ENCODE measurements around the gene ANO4.
"Not testable (repeated sequence)": the region's sequence is repeated elsewhere in the genome, so short reads cannot be mapped to it uniquely, and the experiment has no call there.

The ANO4 gene

DNA sequence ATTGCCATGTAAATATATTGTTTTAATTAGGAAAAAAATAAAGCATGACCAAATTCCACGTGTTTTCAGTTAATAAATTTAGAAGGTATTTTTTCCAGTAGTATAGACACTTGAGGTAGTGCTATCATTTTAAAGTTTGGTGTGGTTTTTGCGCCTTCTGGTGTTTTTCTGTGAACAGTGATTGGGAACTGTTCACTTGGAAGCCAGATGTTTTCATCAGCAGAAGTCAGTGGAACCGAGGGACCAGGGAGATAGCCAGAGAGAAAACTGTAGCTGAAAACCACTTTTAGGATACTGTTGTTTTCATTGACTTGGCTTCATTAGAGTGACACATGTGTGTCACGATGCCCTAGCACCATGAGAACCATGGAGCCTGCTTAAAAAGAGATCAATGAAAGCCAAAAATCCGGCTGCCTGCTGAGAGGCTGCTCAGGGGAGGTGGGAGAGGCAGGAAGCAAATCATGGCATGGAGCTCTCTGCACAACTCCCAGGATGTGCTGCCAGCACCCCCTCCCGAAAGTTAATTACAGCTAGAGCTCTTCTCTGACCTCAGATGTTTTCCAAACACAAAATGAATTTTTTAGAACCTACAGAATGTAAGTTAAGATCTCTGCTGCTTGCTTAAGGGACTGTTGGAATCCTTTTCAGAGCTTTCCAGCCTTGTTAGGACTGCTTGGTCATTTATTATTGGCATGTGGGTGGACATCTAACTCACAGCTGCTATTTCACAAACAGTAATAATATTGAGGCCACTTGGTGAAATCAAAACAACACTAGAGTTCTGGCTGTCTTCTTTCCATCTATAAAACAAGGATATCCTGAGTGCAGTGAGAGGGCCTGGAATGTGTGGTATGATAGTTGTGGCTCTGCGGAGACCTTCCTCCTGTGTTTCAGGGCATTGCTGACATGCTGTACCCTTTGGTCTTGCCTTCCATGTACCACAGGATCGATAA, 192.3 kb downstream of the ANO4 start:
- H3K4me3 ChIP-seq (IDR thresholded peaks at IDR 0.05; ENCODE audit: insufficient read depth, low read depth, low read length): no peak overlapping the region
- peaks cover 17% of the 10 kb centered on the region for H3K4me1 ChIP-seq (ENCODE audit: low read depth, poor library complexity, severe bottlenecking)
- H3K4me2 ChIP-seq: peak overlapping the region; percentile 49; the same call in 1 of the 2 replicates
- no peak overlapping the region; the same call in 1 of the 2 replicates for H3K27ac ChIP-seq
- no peaks in the 10 kb centered on the region for H3K27me3 ChIP-seq (ENCODE audit: insufficient read depth, low read depth)
- H4K20me1 ChIP-seq (ENCODE audit: insufficient read depth): no peaks in the 10 kb centered on the region
- no peak overlapping the region for H3K9ac ChIP-seq
- no peak for TF ChIP-seq CTCF (conservative IDR thresholded peaks at IDR 0.05; ENCODE audit: low read depth, low read length)
- H2AFZ ChIP-seq (ENCODE audit: low read depth): no peak overlapping the region; the same call in 1 of the 2 replicates
- no peaks in the 10 kb centered on the region for H3K36me3 ChIP-seq (ENCODE audit: insufficient read depth)
- H3K79me2 ChIP-seq (ENCODE audit: insufficient read depth, low read depth): no peaks in the 10 kb centered on the region

GRCh38 chr12:100987552-100988521, 193.3 kb downstream of the ANO4 start:
- H2AFZ ChIP-seq (ENCODE audit: low read depth): peak overlapping the region; percentile 81
- H3K79me2 ChIP-seq (ENCODE audit: insufficient read depth, low read depth): no peaks in the 10 kb centered on the region
- peak overlapping the region; percentile 80 for H3K27ac ChIP-seq
- peaks cover 17% of the 10 kb centered on the region for H3K4me1 ChIP-seq (ENCODE audit: low read depth, poor library complexity, severe bottlenecking)
- H3K27me3 ChIP-seq (ENCODE audit: insufficient read depth, low read depth): no peaks in the 10 kb centered on the region
- peak overlapping the region; percentile 49; the same call in 1 of the 2 replicates for H3K4me2 ChIP-seq
- peak; percentile 68 for TF ChIP-seq CTCF (conservative IDR thresholded peaks at IDR 0.05; ENCODE audit: low read depth, low read length)
- no peaks in the 10 kb centered on the region for H3K36me3 ChIP-seq (ENCODE audit: insufficient read depth)
- H4K20me1 ChIP-seq (ENCODE audit: insufficient read depth): no peaks in the 10 kb centered on the region
- H3K4me3 ChIP-seq (IDR thresholded peaks at IDR 0.05; ENCODE audit: insufficient read depth, low read depth, low read length): no peak overlapping the region
- peak overlapping the region; percentile 51; the same call in 1 of the 2 replicates for H3K9ac ChIP-seq

- H4K20me1 ChIP-seq (ENCODE audit: insufficient read depth); H3K36me3 ChIP-seq (ENCODE audit: insufficient read depth); H2AFZ ChIP-seq (ENCODE audit: low read depth); H3K4me3 ChIP-seq (IDR thresholded peaks at IDR 0.05; ENCODE audit: insufficient read depth, low read depth, low read length); H3K27me3 ChIP-seq (ENCODE audit: insufficient read depth, low read depth); H3K27ac ChIP-seq; H3K9ac ChIP-seq; H3K79me2 ChIP-seq (ENCODE audit: insufficient read depth, low read depth); H3K4me2 ChIP-seq: not testable (repeated sequence)
- H3K4me1 ChIP-seq (ENCODE audit: low read depth, poor library complexity, severe bottlenecking): peaks cover 17% of the 10 kb centered on the region
Measured at GRCh38 chr12:100989509-100989908, 194.9 kb downstream of the ANO4 start.

- peaks cover 17% of the 10 kb centered on the region for H3K4me1 ChIP-seq (ENCODE audit: low read depth, poor library complexity, severe bottlenecking)
- no peaks in the 10 kb centered on the region for H3K36me3 ChIP-seq (ENCODE audit: insufficient read depth)
- no peak overlapping the region for H2AFZ ChIP-seq (ENCODE audit: low read depth)
- no peaks in the 10 kb centered on the region for H3K79me2 ChIP-seq (ENCODE audit: insufficient read depth, low read depth)
- no peak overlapping the region for H3K9ac ChIP-seq
- H4K20me1 ChIP-seq (ENCODE audit: insufficient read depth): no peaks in the 10 kb centered on the region
- no peak for TF ChIP-seq CTCF (conservative IDR thresholded peaks at IDR 0.05; ENCODE audit: low read depth, low read length)
- no peak overlapping the region for H3K4me3 ChIP-seq (IDR thresholded peaks at IDR 0.05; ENCODE audit: insufficient read depth, low read depth, low read length)
- no peak overlapping the region for H3K4me2 ChIP-seq
- no peaks in the 10 kb centered on the region for H3K27me3 ChIP-seq (ENCODE audit: insufficient read depth, low read depth)
- H3K27ac ChIP-seq: no peak overlapping the region
Measured at GRCh38 chr12:100991102-100991501, 196.5 kb downstream of the ANO4 start.
